Calu3 (cell line): ENCODE results near the gene SPOCK1. TPM values are rescaled to one million over a fixed set of nuclear protein-coding genes. Genes with fewer than 3 reads are reported as not detected.

Experiments
- BruUV-seq: library from RNA; stranded (reverse); fragments of 400-500 nt; replicated peaks from 2 replicates; lab custom pipeline; 2021; lab: Mats Ljungman, UMichigan
- CTCF ChIA-PET: fragments of 300-600 bp; sonication (Branson Sonifier 250); formaldehyde crosslinking; loops from one replicate; lab custom pipeline; 2022; ENCODE audit warnings: antibody characterized with exemption; lab: Charles Lee
- DNase-seq: peaks from one replicate; pipeline ENCODE4 v3.0.0; 2022
- H3K27ac Mint-ChIP-seq: one replicate; pipeline ENCODE4 v1.8.0; 2022; ENCODE audit warnings: mixed read lengths; ENCODE audit not compliant: unreplicated experiment
- H3K27me3 Mint-ChIP-seq: one replicate; pipeline ENCODE4 v1.8.0; 2022; ENCODE audit warnings: mixed read lengths; ENCODE audit not compliant: unreplicated experiment
- H3K36me3 Mint-ChIP-seq: one replicate; pipeline ENCODE4 v1.8.0; 2022; ENCODE audit warnings: mild to moderate bottlenecking, moderate library complexity, mixed read lengths; ENCODE audit not compliant: insufficient read depth, unreplicated experiment
- H3K4me1 Mint-ChIP-seq: one replicate; pipeline ENCODE4 v1.8.0; 2022; ENCODE audit warnings: mild to moderate bottlenecking, low read depth, mixed read lengths; ENCODE audit not compliant: unreplicated experiment
- H3K4me3 Mint-ChIP-seq: one replicate; pipeline ENCODE4 v1.8.0; 2022; ENCODE audit warnings: mild to moderate bottlenecking, low read depth, moderate library complexity, mixed read lengths; ENCODE audit not compliant: unreplicated experiment
- H3K9me3 Mint-ChIP-seq: one replicate; pipeline ENCODE4 v1.8.0; 2022; ENCODE audit warnings: low read depth, mixed read lengths; ENCODE audit not compliant: unreplicated experiment
- CTCF ChIP-seq: fragments of 200-600 bp; IDR thresholded peaks from one replicate; pipeline ENCODE4 v1.8.0; 2022; ENCODE audit warnings: antibody characterized with exemption; ENCODE audit not compliant: unreplicated experiment
- intact Hi-C: fragments of 100-400 bp; cut with micrococcal nuclease; formaldehyde crosslinking; loops from one replicate; pipeline ENCODE4 v1.10.0; 2022; ENCODE audit not compliant: unreplicated experiment
- total RNA-seq: library from RNA; stranded (reverse); gene quantifications from 2 replicates; pipeline ENCODE4 v1.2.3, GENCODE V29; 2022

SPOCK1 gene
- total RNA-seq, 1 experiment from 2014 or later = 3.2 TPM

- no TSS peak for BruUV-seq
- CTCF ChIA-PET = interaction anchor here (1.2 to 1.9 kb wide), 4 partner anchors 9 to 76 kb away, joined by 3 to 13 read pairs (median 6); no protein-coding TSS in a partner anchor
- Mint-ChIP-seq H3K27ac (no peak overlapping the region), H3K9me3 (no peaks in the 10 kb centered on the region), H3K36me3 (peaks cover 20% of the 10 kb centered on the region), H3K4me3 (no peak overlapping the region), H3K27me3 (no peaks in the 10 kb centered on the region), H3K4me1 (peaks cover 49% of the 10 kb centered on the region)
- no peak for TF ChIP-seq CTCF
- intact Hi-C loops = no loop called here
- no peak for DNase-seq
Measured at GRCh38 chr5:137142346-137142745, 356.8 kb downstream of the SPOCK1 start.

GRCh38 chr5:137141779-137142178 lies 357.3 kb downstream of the SPOCK1 start:
- CTCF ChIA-PET = interaction anchor here (1.4 to 1.9 kb wide), 3 partner anchors 8 to 77 kb away, joined by 3 to 13 read pairs (median 8); no protein-coding TSS in a partner anchor
- BruUV-seq = no TSS peak
- peaks cover 19% of the 10 kb centered on the region for H3K36me3 Mint-ChIP-seq
- no peak overlapping the region for H3K27ac Mint-ChIP-seq
- intact Hi-C loops = loop anchor here (1.0 kb wide), 1 partner anchor 66 kb away; no protein-coding TSS in a partner anchor
- peaks cover 51% of the 10 kb centered on the region for H3K4me1 Mint-ChIP-seq
- H3K4me3 Mint-ChIP-seq = no peak overlapping the region
- no peak for DNase-seq
- no peaks in the 10 kb centered on the region for H3K27me3 Mint-ChIP-seq
- no peak for TF ChIP-seq CTCF
- no peaks in the 10 kb centered on the region for H3K9me3 Mint-ChIP-seq

GRCh38 chr5:137136991-137137632 lies 362.0 kb downstream of the SPOCK1 start:
- CTCF ChIA-PET = interaction anchor here (0.7 kb wide), 1 partner anchor 120 kb away, joined by 3 read pairs; no protein-coding TSS in a partner anchor
- no peaks in the 10 kb centered on the region for H3K27me3 Mint-ChIP-seq
- H3K9me3 Mint-ChIP-seq = no peaks in the 10 kb centered on the region
- intact Hi-C loops = no loop called here
- no peak overlapping the region for H3K4me3 Mint-ChIP-seq
- BruUV-seq = no TSS peak
- no peak for DNase-seq
- TF ChIP-seq CTCF = no peak
- no peak overlapping the region for H3K27ac Mint-ChIP-seq
- H3K36me3 Mint-ChIP-seq = no peaks in the 10 kb centered on the region
- peaks cover 10% of the 10 kb centered on the region for H3K4me1 Mint-ChIP-seq

GRCh38 chr5:137134920-137135532 lies 364.1 kb downstream of the SPOCK1 start:
- Mint-ChIP-seq H3K4me1 (peaks cover 10% of the 10 kb centered on the region), H3K4me3 (no peak overlapping the region), H3K9me3 (no peaks in the 10 kb centered on the region), H3K27ac (no peak overlapping the region), H3K27me3 (no peaks in the 10 kb centered on the region), H3K36me3 (no peaks in the 10 kb centered on the region)
- TF ChIP-seq CTCF = no peak
- DNase-seq = no peak
- intact Hi-C loops = no loop called here
- no TSS peak for BruUV-seq
- CTCF ChIA-PET = no interaction called here
